DOHH2 (cell line): Measurements from ENCODE around the gene MYBPHL.

Experiments used
- H3F3A ChIP-seq: fragments of 200-600 bp; sonication (generic), shearing (Covaris generic); 2 replicates; pipeline ENCODE4 v1.6.0; 2016; ENCODE audit warnings: antibody characterized with exemption, mild to moderate bottlenecking; ENCODE audit not compliant: control insufficient read depth, insufficient read depth
- H3K27ac ChIP-seq: fragments of 200-600 bp; sonication (generic); 2 replicates; pipeline ENCODE4 v1.5.1; 2014; ENCODE audit warnings: low read depth, mild to moderate bottlenecking, low read length, moderate library complexity
- H3K27me3 ChIP-seq: fragments of 200-600 bp; sonication (generic); 2 replicates; pipeline ENCODE4 v1.6.1; 2014; ENCODE audit warnings: mild to moderate bottlenecking, low read length, mixed read lengths; ENCODE audit not compliant: control insufficient read depth
- H3K36me3 ChIP-seq: fragments of 200-600 bp; sonication (generic); 2 replicates; pipeline ENCODE4 v1.6.1; 2014; ENCODE audit warnings: mild to moderate bottlenecking, low read length, moderate library complexity, mixed read lengths; ENCODE audit not compliant: control insufficient read depth
- H3K4me1 ChIP-seq: fragments of 200-600 bp; sonication (generic); 2 replicates; pipeline ENCODE4 v1.6.1; 2014; ENCODE audit warnings: mild to moderate bottlenecking, low read length, mixed read lengths; ENCODE audit not compliant: control insufficient read depth
- H3K4me2 ChIP-seq: fragments of 200-600 bp; sonication (generic); 2 replicates; pipeline ENCODE4 v1.6.0; 2014; ENCODE audit warnings: mild to moderate bottlenecking, low read length, moderate library complexity
- H3K4me3 ChIP-seq: fragments of 200-600 bp; sonication (generic); 2 replicates; pipeline ENCODE4 v1.5.1; 2014; ENCODE audit warnings: mild to moderate bottlenecking, low read length, mixed read lengths
- H3K79me2 ChIP-seq: fragments of 200-600 bp; sonication (generic); 2 replicates; pipeline ENCODE4 v1.6.1; 2014; ENCODE audit warnings: mild to moderate bottlenecking, low read length, mixed read lengths; ENCODE audit not compliant: control insufficient read depth
- H3K9me2 ChIP-seq: fragments of 200-600 bp; sonication (generic); replicated peaks from 2 replicates; pipeline ENCODE4 v1.6.1; 2014; ENCODE audit warnings: mild to moderate bottlenecking, low read length, mixed read lengths; ENCODE audit not compliant: control insufficient read depth
- H3K9me3 ChIP-seq: fragments of 200-600 bp; sonication (generic); 2 replicates; pipeline ENCODE4 v1.6.1; 2014; ENCODE audit warnings: antibody characterized with exemption, low read length, mixed read lengths; ENCODE audit not compliant: control insufficient read depth, insufficient read depth
- H4K20me1 ChIP-seq: fragments of 200-600 bp; sonication (generic); 2 replicates; pipeline ENCODE4 v1.6.0; 2014; ENCODE audit warnings: low read depth, mild to moderate bottlenecking, antibody characterized with exemption, low read length, moderate library complexity; ENCODE audit not compliant: control insufficient read depth, insufficient read depth
- EZH2phosphoT487 ChIP-seq: fragments of 200-600 bp; sonication (generic); IDR thresholded peaks from 2 replicates; pipeline ENCODE4 v1.6.1; 2017; ENCODE audit warnings: borderline replicate concordance, mild to moderate bottlenecking, antibody characterized with exemption, low read length, moderate library complexity, mixed read lengths
- TF ChIP-seq, protein P1 (sequence below): fragments of 200-600 bp; sonication (generic); IDR thresholded peaks from one replicate; pipeline ENCODE4 v1.5.1; 2014; ENCODE audit warnings: antibody characterized with exemption, mild to moderate bottlenecking, low read depth, low read length; ENCODE audit not compliant: poor library complexity, severe bottlenecking

The MYBPHL gene

DNA sequence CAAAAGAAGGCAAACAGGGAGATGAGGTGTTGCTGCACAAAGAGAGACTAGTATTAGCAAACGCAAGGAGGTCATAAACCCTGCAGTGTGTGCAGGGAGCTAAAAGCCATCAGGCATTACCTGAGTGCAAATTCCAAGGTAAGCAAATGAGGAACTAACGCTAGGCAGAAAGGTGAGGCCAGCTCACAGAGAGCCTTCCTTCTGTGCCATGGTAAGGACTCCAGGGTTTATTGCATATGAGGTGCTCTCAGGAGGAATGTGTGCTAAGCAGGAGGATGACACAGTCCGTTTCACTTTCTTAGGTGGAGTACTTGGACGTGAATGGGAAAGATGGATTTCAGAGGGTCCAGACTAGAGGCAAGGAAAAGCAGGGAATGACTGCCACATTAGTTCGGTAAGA is 44.6 kb upstream of the MYBPHL start:
- Histone ChIP-seq H3K27ac (no peak overlapping the region), H3K36me3 (no peaks in the 10 kb centered on the region), H3K9me3 (no peaks in the 10 kb centered on the region), H3F3A (no peaks in the 10 kb centered on the region), H3K9me2 (no peaks in the 10 kb centered on the region), H4K20me1 (no peaks in the 10 kb centered on the region; the same call in 1 of the 2 replicates), H3K4me2 (no peak overlapping the region), H3K79me2 (no peaks in the 10 kb centered on the region), H3K4me3 (no peak overlapping the region), H3K27me3 (no peaks in the 10 kb centered on the region), H3K4me1 (no peaks in the 10 kb centered on the region)
- no peak for TF ChIP-seq EZH2phosphoT487
- TF ChIP-seq, protein P1, sequence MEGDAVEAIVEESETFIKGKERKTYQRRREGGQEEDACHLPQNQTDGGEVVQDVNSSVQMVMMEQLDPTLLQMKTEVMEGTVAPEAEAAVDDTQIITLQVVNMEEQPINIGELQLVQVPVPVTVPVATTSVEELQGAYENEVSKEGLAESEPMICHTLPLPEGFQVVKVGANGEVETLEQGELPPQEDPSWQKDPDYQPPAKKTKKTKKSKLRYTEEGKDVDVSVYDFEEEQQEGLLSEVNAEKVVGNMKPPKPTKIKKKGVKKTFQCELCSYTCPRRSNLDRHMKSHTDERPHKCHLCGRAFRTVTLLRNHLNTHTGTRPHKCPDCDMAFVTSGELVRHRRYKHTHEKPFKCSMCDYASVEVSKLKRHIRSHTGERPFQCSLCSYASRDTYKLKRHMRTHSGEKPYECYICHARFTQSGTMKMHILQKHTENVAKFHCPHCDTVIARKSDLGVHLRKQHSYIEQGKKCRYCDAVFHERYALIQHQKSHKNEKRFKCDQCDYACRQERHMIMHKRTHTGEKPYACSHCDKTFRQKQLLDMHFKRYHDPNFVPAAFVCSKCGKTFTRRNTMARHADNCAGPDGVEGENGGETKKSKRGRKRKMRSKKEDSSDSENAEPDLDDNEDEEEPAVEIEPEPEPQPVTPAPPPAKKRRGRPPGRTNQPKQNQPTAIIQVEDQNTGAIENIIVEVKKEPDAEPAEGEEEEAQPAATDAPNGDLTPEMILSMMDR = no peak

DNA sequence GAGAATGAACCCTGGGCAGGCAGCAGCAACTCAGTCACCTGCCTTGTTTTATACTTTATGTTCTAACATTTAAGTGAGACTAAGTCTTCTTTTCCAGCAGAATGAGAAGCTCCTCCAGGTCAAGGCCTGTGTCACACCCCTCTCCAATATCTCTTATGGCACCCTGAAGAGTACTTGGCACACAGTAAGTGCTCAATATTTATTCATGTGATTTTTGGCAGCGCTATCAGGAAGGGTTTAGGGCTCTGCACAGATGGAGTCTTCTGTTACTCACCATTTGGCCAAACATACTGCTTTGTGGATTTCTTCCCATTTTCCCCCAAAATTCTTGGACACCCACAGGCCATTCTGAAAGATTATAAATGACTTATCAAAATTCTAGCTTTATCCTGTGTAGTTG is 43.8 kb upstream of the MYBPHL start:
- Histone ChIP-seq H3K4me1 (no peaks in the 10 kb centered on the region), H3K4me2 (no peak overlapping the region), H3K79me2 (no peaks in the 10 kb centered on the region), H3K36me3 (no peaks in the 10 kb centered on the region), H3K4me3 (no peak overlapping the region), H4K20me1 (no peaks in the 10 kb centered on the region), H3K27ac (no peak overlapping the region), H3K9me3 (no peaks in the 10 kb centered on the region), H3K9me2 (no peaks in the 10 kb centered on the region), H3F3A (no peaks in the 10 kb centered on the region), H3K27me3 (no peaks in the 10 kb centered on the region)
- TF ChIP-seq, protein P1 = no peak
- no peak for TF ChIP-seq EZH2phosphoT487

- TF ChIP-seq EZH2phosphoT487 = no peak
- TF ChIP-seq, protein P1 = no peak
- Histone ChIP-seq H3K79me2 (no peaks in the 10 kb centered on the region), H3K4me2 (no peak overlapping the region), H3K9me3 (no peaks in the 10 kb centered on the region), H3K4me3 (no peak overlapping the region), H3K36me3 (no peaks in the 10 kb centered on the region), H3K4me1 (no peaks in the 10 kb centered on the region), H3K27me3 (no peaks in the 10 kb centered on the region), H4K20me1 (no peaks in the 10 kb centered on the region), H3K27ac (no peak overlapping the region), H3K9me2 (no peaks in the 10 kb centered on the region), H3F3A (no peaks in the 10 kb centered on the region)
Measured at GRCh38 chr1:109350182-109350581, 43.4 kb upstream of the MYBPHL start.

- no peaks in the 10 kb centered on the region for H3K27me3 ChIP-seq
- no peak overlapping the region for H3K4me2 ChIP-seq
- H3K9me2 ChIP-seq = no peaks in the 10 kb centered on the region
- H4K20me1 ChIP-seq = no peaks in the 10 kb centered on the region
- no peaks in the 10 kb centered on the region for H3K36me3 ChIP-seq
- H3F3A ChIP-seq = no peaks in the 10 kb centered on the region
- no peak overlapping the region for H3K27ac ChIP-seq
- no peaks in the 10 kb centered on the region for H3K4me1 ChIP-seq
- TF ChIP-seq, protein P1 = no peak
- no peak for TF ChIP-seq EZH2phosphoT487
- no peak overlapping the region for H3K4me3 ChIP-seq
- H3K79me2 ChIP-seq = no peaks in the 10 kb centered on the region
- no peaks in the 10 kb centered on the region for H3K9me3 ChIP-seq
Measured at GRCh38 chr1:109347511-109347910, 40.7 kb upstream of the MYBPHL start.
